HL-60 (cell line): ENCODE measurements around the gene MARCHF10.

Source experiments
- DNase-seq, 2 experiments: peaks; one replicate each; pipeline ENCODE4 v3.0.0-alpha.2; 2010 to 2020; ENCODE audit warnings: low read depth in 1 of 2, low spot score in 1 of 2
- H3K27ac ChIP-seq: fragments of 250-450 bp; sonication (Bioruptor Pico); replicated peaks from 2 replicates; pipeline ENCODE4 v1.5.1; 2020; ENCODE audit warnings: mild to moderate bottlenecking, moderate library complexity
- H3K27me3 ChIP-seq: fragments of 250-450 bp; sonication (Bioruptor Pico); 2 replicates; pipeline ENCODE4 v1.5.1; 2021; ENCODE audit warnings: mild to moderate bottlenecking, moderate library complexity; ENCODE audit not compliant: insufficient read depth, poor library complexity, severe bottlenecking
- H3K4me3 ChIP-seq: replicated peaks from 2 replicates; pipeline ENCODE4 v1.5.1; 2011; ENCODE audit warnings: mild to moderate bottlenecking, control low read depth, low read length; ENCODE audit not compliant: insufficient read depth
- CTCF ChIP-seq: IDR thresholded peaks from one replicate; pipeline ENCODE4 v1.5.1; 2011; ENCODE audit warnings: low read length, control low read depth, inconsistent platforms; ENCODE audit not compliant: insufficient read depth
- GABPA ChIP-seq: IDR thresholded peaks from 2 replicates; pipeline ENCODE4 v1.6.1; 2012; ENCODE audit warnings: low read depth
- POLR2AphosphoS5 ChIP-seq: IDR thresholded peaks from 2 replicates; pipeline ENCODE4 v1.6.1; 2012; ENCODE audit warnings: low read depth
- REST ChIP-seq: IDR thresholded peaks from 2 replicates; pipeline ENCODE4 v1.6.1; 2012; ENCODE audit warnings: low read depth; ENCODE audit not compliant: insufficient replicate concordance
- SPI1 ChIP-seq: IDR thresholded peaks from 2 replicates; pipeline ENCODE4 v1.6.1; 2012; ENCODE audit warnings: low read depth, mild to moderate bottlenecking, borderline replicate concordance

Gene MARCHF10

GRCh38 chr17:62722625-62723024 lies 85.5 kb downstream of the MARCHF10 start:
- DNase-seq = no peak
- H3K4me3 ChIP-seq = no peak overlapping the region
- H3K27ac ChIP-seq = no peak overlapping the region
- H3K27me3 ChIP-seq = no peaks in the 10 kb centered on the region
- TF ChIP-seq SPI1 = no peak
- no peak for TF ChIP-seq POLR2AphosphoS5
- no peak for TF ChIP-seq CTCF
- no peak for TF ChIP-seq GABPA
- TF ChIP-seq REST = no peak

DNA sequence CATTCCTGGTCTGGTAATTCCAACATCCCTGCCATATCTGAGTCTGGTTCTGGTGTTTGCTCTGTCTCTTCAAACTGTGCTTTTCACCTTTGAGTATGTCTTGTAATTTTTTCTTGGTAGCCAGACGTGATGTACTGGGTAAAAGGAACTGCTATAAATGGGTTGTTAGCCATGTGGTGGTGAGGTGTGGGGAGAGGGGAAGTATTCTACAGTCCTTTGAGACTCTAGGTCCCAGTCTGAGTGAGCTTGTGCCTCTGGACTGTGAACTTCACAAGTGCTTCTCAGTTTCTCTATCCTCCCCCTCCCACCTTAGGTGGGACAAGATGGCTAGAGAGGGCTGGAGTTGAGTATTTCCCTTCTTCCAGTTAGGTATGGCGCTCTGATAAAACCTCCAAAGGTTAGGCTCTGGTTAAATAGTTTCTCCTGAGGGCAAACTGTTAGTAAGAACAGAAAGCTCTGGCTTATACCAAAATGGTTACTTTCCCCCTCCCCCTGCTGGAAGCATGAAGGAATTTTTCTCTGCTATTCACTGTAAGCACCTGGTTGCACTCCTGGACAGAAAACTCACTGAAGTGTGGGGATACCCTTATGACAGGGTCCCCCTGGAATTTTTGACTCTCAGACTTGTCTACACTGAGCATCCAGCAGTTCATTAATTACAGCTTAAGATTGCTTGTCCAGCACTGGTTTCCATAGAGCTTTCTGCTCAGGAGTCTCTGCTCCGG lies 87.8 kb downstream of the MARCHF10 start:
- DNase-seq = no peak
- Histone ChIP-seq H3K27me3 (no peaks in the 10 kb centered on the region), H3K27ac (no peak overlapping the region), H3K4me3 (no peak overlapping the region)
- TF ChIP-seq CTCF (no peak), SPI1 (no peak), POLR2AphosphoS5 (no peak), REST (no peak), GABPA (no peak)

- Histone ChIP-seq H3K27me3 (no peaks in the 10 kb centered on the region), H3K4me3 (no peak overlapping the region), H3K27ac (no peak overlapping the region)
- TF ChIP-seq POLR2AphosphoS5 (no peak), SPI1 (no peak), CTCF (no peak), REST (no peak), GABPA (no peak)
- DNase-seq = no peak
These were observed 88.5 kb downstream of the MARCHF10 start for GRCh38 chr17:62719586-62719985.
